Subcutaneous adipose tissue (tissue), 4 donors: Measurements from ENCODE around the gene NKAIN2. TPM values are rescaled to one million over a fixed set of nuclear protein-coding genes. Genes with fewer than 3 reads are reported as not detected.

ENCODE experiments used
- total RNA-seq, 4 donors: library from RNA; depleted of rRNA; stranded (reverse); fragments of >200 nt; gene quantifications; one replicate each; pipeline ENCODE4 v1.1.0, GENCODE V29; 2016
- TF ChIP-seq, protein P1 (sequence below): fragments of 450-650 bp; IDR thresholded peaks from one replicate; pipeline ENCODE4 v1.5.1; 2016; ENCODE audit warnings: low read depth, mild to moderate bottlenecking, control low read depth, antibody characterized with exemption, moderate library complexity

Gene NKAIN2
- total RNA-seq, 4 donors from 2014 or later = not detected

DNA sequence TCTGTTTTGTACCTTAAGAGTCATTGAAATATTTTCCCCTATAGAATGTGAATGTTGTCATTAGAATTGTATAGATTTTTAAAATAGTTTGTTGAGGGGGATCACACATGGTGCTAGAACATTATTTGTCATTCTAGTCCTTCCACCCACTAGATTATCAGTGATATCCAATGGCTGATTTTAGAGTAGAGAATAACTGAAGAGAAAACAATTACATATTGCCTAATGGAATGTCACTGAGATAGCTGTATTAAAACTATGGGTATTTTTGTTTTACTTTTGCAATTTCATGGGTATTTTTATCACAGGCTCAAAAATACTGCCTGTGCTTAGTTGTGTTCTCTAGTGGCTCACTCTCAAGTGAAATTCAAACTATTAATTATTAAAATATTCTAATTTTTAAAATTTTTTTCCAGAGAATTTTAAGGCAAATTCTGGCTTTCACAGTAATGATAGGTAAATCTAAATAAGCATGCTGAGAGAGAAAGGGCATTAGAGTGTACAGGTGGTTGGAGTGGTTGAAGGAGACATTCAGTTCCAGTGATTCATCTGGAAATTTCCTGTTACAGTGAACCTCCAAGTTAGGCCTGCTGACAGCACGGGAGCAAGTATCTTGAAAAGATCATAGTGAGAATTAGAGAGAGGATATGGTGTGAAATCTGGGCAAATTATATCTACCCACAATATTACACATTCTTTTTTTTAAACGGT lies 399.6 kb downstream of the NKAIN2 start:
- TF ChIP-seq, protein P1, sequence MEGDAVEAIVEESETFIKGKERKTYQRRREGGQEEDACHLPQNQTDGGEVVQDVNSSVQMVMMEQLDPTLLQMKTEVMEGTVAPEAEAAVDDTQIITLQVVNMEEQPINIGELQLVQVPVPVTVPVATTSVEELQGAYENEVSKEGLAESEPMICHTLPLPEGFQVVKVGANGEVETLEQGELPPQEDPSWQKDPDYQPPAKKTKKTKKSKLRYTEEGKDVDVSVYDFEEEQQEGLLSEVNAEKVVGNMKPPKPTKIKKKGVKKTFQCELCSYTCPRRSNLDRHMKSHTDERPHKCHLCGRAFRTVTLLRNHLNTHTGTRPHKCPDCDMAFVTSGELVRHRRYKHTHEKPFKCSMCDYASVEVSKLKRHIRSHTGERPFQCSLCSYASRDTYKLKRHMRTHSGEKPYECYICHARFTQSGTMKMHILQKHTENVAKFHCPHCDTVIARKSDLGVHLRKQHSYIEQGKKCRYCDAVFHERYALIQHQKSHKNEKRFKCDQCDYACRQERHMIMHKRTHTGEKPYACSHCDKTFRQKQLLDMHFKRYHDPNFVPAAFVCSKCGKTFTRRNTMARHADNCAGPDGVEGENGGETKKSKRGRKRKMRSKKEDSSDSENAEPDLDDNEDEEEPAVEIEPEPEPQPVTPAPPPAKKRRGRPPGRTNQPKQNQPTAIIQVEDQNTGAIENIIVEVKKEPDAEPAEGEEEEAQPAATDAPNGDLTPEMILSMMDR = no peak

DNA sequence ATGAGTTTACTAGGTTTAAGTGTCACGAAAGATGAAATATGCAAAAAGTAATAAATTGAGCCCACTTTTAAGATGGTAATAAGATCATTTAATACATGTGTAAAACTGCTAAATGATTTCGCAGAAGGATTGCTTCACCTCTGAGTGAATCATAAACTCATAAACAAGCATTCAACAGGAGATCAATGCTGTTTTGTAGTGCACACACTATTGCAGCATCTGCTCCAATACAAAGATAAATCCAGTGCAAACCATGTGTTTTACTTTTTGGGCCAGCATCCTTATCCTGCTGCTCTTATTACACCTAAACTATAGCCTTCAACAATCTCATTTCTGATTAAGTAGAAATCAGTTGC lies 400.1 kb downstream of the NKAIN2 start:
- TF ChIP-seq, protein P1 = no peak

DNA sequence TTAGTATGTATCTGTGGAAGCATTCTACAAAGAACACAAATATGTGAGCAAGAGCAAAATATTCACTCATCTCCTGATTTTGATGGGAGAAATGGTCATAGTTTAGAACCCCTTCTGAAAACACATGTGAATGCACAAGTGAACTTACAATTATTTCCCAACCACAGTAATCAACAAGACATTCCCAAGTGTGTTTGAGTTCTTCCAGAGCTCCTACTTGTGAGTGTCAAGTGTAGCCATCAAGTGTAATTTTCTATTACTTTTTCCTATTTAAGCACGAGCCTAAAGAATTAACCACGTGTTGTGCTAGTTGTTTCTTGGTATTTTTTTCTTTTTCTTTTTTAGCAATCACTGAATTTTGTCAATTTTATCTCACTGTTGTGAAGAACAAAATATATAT lies 402.3 kb downstream of the NKAIN2 start:
- TF ChIP-seq, protein P1 = no peak

DNA sequence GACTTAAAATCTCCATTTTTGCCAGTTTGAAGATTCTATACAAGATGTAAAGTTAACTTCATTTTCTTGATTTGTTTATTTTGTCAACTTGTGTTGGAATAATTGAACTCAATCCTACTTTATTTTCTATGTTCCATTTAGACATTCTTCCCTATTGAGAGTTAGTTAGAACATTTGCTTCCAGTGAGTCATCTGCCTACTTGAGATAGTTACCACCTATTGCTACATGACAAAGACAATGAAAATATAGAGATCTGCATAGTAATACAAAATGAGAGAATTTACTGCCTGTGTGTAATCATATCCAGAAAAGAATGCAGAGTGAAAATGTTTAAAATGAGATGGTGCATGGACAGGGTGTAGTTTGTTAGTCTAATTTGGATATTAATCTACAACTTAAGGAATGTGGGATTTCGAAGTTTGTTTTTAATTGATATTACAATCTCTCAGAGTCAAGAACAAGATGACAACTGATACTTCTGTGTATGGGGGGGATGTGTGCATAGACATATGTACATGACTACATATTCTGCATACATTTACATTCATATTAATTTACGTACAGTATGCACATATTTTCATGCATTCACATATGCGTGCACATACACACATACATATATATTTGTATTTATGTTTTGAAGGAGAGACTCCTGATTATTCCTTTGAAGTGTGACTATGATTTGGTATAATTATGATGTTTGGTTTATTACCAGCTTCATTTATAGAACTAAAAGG lies 420.1 kb downstream of the NKAIN2 start:
- TF ChIP-seq, protein P1 = no peak

DNA sequence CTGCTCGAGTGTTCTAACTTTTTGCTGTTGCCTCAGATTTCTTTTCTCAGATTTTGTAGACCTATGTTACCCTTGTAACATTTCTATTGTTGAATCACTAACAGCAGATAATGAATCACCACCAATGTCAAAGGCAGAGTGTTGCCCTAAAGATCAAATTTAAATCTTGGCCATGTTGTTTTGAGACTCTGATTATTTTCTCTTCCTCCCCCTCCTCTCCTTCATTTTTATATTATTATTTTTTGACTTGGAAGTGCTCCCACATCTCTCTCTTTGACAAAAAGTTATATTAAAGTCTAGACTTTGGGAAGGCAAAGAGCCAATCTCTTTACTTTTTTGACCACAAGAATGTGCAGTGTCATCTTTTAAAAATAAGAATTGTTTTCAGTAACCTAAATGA lies 422.7 kb downstream of the NKAIN2 start:
- TF ChIP-seq, protein P1 = no peak

DNA sequence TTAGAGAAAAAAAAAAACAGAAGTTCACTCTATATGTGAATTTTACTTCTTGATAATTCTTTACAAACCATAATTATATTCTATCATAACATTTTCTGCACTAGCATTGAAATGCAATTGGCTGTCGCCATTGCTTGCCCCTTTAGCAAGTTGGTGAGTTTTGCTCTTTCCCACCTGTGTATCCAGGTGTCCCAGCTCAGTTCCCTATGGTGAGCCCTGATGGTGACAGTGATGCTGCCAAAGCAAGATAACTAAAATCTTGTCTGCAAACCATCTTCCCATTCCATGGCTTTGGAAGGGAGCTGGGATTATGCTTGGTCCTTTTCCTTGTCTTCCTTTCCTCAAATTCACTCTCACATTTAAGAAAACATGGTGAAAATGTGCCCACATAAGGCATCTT lies 429.6 kb downstream of the NKAIN2 start:
- TF ChIP-seq, protein P1 = no peak

DNA sequence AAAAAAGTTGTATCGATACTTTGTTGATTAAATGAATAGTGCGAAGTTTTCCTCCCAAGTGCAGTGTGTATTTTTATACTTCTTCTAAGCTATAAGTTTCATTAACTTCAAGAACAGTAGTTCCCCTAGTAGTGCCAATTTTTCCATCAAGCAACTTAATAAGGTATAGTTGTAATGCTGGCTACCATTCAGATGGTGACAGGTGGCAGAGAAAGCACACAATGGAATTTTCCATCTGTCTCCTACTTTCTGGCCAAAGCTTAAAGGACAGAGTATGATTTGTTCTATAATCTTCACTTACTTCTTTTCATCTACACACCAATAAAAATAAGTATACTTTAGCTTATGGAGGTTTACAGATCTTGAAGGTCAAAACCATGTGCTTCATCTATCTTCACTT lies 431.1 kb downstream of the NKAIN2 start:
- TF ChIP-seq, protein P1 = no peak
